GM19372 (cell line): ENCODE measurements around the gene RDH14.
A peak's percentile ranks its signal among the peaks of the same experiment; 100 is the strongest.

Experiments
- ATAC-seq: cut with Tn5 transposase; IDR thresholded peaks from one replicate; pipeline ENCODE4 v1.9.1; 2021; ENCODE audit warnings: mild to moderate bottlenecking, low read depth, moderate library complexity; ENCODE audit not compliant: unreplicated experiment

RDH14 gene

GRCh38 chr2:18578033-18578432, 17.6 kb upstream of the RDH14 start:
- no peak for ATAC-seq

GRCh38 chr2:18566145-18566769, 5.8 kb upstream of the RDH14 start:
- no peak for ATAC-seq

GRCh38 chr2:18560797-18561085, 288 bp upstream of the RDH14 start:
- ATAC-seq = peak; percentile 0

- no peak for ATAC-seq
Measured at GRCh38 chr2:18559531-18560030, 872 bp downstream of the RDH14 start.

GRCh38 chr2:18558458-18558857, 2.0 kb downstream of the RDH14 start:
- ATAC-seq = no peak

- ATAC-seq = no peak
Measured at GRCh38 chr2:18557121-18557520, 3.3 kb downstream of the RDH14 start.

- no peak for ATAC-seq
Measured at GRCh38 chr2:18552351-18553077, 7.9 kb downstream of the RDH14 start.

- ATAC-seq = no peak
Measured at GRCh38 chr2:18551623-18552022, 8.8 kb downstream of the RDH14 start.

GRCh38 chr2:18551169-18551568, 9.3 kb downstream of the RDH14 start:
- no peak for ATAC-seq

- ATAC-seq = no peak
Measured at GRCh38 chr2:18550433-18550832, 10.0 kb downstream of the RDH14 start.

GRCh38 chr2:18549083-18549482, 11.4 kb downstream of the RDH14 start:
- no peak for ATAC-seq

GRCh38 chr2:18548621-18549020, 11.8 kb downstream of the RDH14 start:
- no peak for ATAC-seq

- no peak for ATAC-seq
Measured at GRCh38 chr2:18546567-18546966, 13.9 kb downstream of the RDH14 start.

GRCh38 chr2:18545384-18545783, 15.1 kb downstream of the RDH14 start:
- no peak for ATAC-seq

- ATAC-seq = no peak
Measured at GRCh38 chr2:18544171-18544570, 16.3 kb downstream of the RDH14 start.

- no peak for ATAC-seq
Measured at GRCh38 chr2:18540872-18541271, 19.6 kb downstream of the RDH14 start.

- ATAC-seq = no peak
Measured at GRCh38 chr2:18536697-18537096, 23.8 kb downstream of the RDH14 start.

- ATAC-seq = no peak
Measured at GRCh38 chr2:18536100-18536499, 24.4 kb downstream of the RDH14 start.

- no peak for ATAC-seq
Measured at GRCh38 chr2:18531194-18531593, 29.3 kb downstream of the RDH14 start.

- no peak for ATAC-seq
Measured at GRCh38 chr2:18527822-18528221, 32.6 kb downstream of the RDH14 start.

GRCh38 chr2:18527326-18527725, 33.1 kb downstream of the RDH14 start:
- no peak for ATAC-seq

GRCh38 chr2:18526429-18526828, 34.0 kb downstream of the RDH14 start:
- ATAC-seq = no peak
